Measurements from ENCODE around the gene MAGEB17.

- TF ChIP-seq MAX (IDR thresholded peaks at IDR 0.05) (no peak), CTCF (IDR thresholded peaks at IDR 0.05; ENCODE audit: control extremely low read depth in 1 of 3, insufficient read depth in 1 of 3, low read depth in 1 of 3, low read length in 3 of 3) (no peak), POLR2A (IDR thresholded peaks at IDR 0.05; ENCODE audit: control extremely low read depth in 1 of 2, low read depth in 2 of 2, low read length in 2 of 2) (no peak), JUND (IDR thresholded peaks at IDR 0.05; ENCODE audit: low read length) (no peak), EZH2 (IDR thresholded peaks at IDR 0.05; ENCODE audit: low read depth, low read length, severe bottlenecking) (no peak), POLR2AphosphoS5 (IDR thresholded peaks at IDR 0.05; ENCODE audit: low read depth, low read length) (no peak), GABPA (IDR thresholded peaks at IDR 0.05; ENCODE audit: borderline replicate concordance, insufficient read depth, low read length) (no peak), CEBPB (IDR thresholded peaks at IDR 0.05; ENCODE audit: low read depth, low read length) (no peak), YY1 (IDR thresholded peaks at IDR 0.05; ENCODE audit: low read depth, low read length) (no peak), NRF1 (IDR thresholded peaks at IDR 0.05; ENCODE audit: low read depth, low read length) (no peak), SIX5 (IDR thresholded peaks at IDR 0.05; ENCODE audit: low read depth, low read length) (no peak), TAF7 (optimal IDR thresholded peaks at IDR 0.05; ENCODE audit: borderline replicate concordance, low read depth, low read length) (no peak), RBBP5 (IDR thresholded peaks at IDR 0.05; ENCODE audit: borderline replicate concordance, low read depth, low read length) (no peak), RAD21 (IDR thresholded peaks at IDR 0.05 in 1 of 2, conservative IDR thresholded peaks at IDR 0.05 in 1 of 2; ENCODE audit: low read depth in 2 of 2, low read length in 2 of 2) (no peak)
Measured at GRCh38 chrX:16212024-16212423, 44.7 kb downstream of the MAGEB17 start.
